ENCODE results near the gene CACNA2D3.

CACNA2D3 gene

DNA sequence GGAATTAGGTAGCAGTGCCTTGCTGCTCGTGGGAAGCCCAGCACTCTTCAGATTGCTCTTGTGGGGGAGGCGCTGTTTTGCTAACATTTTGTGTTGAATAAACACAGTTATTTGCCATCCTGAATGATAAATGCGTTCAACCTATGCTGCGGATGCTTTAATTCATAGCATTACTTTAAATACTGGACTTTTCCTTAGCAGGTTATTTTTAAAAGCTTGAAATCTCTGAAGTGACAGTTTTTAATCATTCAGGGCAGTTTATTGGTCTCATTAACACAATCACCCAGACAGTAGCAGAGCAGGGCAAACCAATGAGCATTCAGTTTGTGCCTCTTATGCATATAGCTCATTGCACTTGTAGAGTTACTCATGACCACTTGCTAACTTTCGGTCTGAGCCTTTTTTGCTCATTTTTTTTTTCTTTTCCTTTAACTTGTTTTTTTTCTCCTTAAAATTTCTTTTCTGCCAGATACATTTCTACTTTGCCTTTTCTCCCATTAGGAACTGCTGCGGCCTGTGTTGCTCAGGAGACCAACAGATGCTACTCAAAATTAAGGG is 5.2 kb downstream of the CACNA2D3 start:
- no peak for DNase-seq

GRCh38 chr3:54131026-54131605 is 8.8 kb downstream of the CACNA2D3 start:
- DNase-seq, result no peak

GRCh38 chr3:54131890-54132289 is 9.5 kb downstream of the CACNA2D3 start:
- no peak for DNase-seq

DNA sequence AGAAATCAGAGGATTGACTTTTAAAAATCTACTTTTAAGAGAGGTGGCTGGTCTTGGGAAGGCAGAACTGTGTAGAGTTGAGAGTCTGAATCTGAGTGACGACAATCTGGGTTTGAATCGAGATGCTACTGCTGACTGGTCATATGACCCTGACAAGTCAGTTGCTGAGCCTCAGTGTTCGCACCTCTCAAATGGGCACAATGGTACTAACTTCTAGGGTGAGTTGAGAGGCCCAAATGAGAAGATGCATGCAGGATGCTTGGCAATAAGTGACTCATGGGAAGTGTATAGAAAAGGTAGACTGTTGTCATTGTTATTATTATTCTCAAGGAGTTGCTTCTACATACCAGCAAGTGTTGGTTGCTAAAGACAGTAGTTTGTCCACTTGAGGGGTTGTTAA is 10.3 kb downstream of the CACNA2D3 start:
- DNase-seq, result no peak

- no peak for DNase-seq
These were observed 10.8 kb downstream of the CACNA2D3 start for GRCh38 chr3:54133196-54133595.

DNA sequence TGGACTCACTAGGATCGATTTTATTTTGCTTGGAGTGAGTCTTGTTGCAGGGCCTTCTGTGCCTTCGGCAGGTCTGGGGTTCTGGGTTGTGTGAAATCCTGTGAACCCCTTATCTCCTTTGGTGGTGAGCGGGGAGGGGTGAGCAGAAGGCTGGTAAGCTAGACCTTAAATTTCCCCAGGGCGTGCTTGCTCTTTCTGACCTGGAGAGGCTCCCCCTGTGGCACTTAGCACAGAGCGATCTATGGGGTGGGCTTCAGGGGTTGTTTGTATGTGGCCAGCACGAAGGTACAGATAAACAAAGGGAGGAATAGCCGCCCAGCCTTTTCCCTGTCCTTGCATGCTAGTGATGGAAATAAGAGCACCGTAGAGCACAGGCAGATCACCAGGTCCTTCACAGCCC is 11.8 kb downstream of the CACNA2D3 start:
- DNase-seq, result no peak

GRCh38 chr3:54134713-54135112 is 12.4 kb downstream of the CACNA2D3 start:
- DNase-seq, result no peak

DNA sequence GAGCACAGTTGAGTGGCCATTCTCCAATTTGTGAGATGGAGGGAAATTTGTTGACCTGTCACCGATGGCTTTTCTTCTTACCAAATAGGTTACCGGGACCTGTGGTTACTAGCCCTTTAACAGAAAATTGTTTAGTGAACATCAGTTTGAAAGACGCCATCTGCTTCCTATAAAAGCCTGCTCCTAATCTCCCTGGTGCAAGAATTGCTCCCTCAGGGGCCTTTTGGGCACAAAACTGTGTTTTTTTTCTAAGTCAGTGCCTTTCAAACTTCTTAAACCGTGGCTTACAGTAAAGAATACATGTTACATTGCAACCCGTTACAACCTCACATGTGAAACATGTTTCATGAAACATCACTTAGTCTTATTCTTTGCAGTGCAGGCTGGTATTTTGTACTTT is 15.0 kb downstream of the CACNA2D3 start:
- no peak for DNase-seq

DNA sequence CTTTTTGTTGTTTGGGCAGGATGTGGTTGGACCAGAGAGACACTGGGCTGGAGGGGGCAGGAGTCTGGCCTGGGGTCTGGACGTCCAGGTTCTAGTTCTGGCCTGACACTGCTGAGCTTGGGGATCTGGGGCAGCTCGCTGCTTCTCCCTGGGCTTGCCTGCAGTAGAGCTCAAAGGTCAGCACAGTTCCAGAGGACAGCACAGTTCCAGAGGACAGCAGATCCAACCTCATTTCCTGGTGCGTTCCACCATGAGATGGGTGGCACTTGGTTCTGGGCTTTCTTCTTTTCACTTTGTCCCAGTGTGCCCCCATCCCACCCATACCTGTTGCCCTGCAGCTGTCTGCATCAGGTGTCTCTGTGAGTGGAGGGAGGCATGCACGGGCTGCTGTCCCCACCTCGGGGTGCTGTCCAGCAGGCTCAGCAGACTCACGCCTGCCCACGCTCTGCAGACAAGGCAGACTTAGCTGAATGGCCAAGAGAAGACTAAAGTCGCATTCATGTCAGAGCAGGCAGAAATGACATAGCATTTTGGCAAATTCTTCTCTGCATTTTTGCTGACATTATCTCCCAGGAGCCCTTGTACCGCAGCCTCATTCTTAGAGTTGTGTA is 16.7 kb downstream of the CACNA2D3 start:
- DNase-seq, result no peak

- DNase-seq, result no peak
These were observed 17.3 kb downstream of the CACNA2D3 start for GRCh38 chr3:54139630-54140029.

DNA sequence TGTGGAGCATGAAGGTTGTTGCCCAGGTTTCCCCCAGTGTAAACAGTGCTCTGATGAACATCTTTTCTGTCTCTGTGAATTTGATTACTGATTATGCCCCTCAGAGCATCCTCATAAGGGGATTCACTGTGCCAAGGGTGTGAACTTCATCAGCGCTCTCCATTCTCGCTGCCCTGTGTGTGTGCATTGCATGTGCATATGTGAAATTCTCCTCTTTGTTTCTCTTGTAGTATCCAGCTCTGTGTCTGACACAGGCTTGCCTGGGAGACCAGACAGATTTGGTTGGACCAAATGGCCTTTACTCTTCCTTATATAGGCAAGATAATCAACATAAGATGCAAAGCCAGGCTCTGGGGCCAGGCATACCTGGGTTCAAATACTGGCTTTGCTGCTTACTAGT is 21.9 kb downstream of the CACNA2D3 start:
- no peak for DNase-seq

DNA sequence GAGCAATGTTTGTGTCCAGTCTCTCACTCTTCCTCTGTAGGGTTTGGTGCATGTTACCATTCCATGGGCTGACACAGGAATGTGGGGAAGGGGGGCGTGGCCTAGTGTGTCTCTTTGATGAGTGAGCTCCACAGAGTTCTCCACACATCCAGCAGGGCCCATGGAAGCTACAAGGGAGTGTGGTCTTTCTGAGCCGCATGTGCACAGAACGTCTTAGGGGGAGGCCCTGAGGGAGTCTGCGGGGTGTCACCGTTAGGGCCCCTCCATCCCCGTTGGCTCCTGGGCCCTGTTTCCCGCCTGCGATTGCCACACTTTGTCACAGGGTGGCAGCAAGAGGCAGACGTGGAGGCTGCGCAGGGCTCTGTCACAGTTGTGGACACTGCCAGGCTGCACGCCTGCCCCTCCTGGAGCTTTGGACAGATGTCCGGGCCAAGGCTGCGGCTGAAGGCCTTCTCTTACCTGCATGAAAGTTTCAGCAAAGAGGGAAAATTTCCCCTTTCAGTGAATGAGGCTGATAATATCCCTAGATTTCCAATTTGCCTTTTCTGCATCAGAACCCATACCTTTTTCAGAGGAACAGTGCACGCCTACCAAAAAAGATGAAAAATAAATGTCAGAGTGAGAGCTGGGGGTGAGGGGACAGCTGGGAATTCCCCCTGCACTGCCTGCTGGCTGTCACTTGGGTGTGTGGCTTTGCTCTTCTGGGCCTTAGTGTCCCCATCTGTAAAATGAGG is 24.3 kb downstream of the CACNA2D3 start:
- DNase-seq, result peak; percentile 23

DNA sequence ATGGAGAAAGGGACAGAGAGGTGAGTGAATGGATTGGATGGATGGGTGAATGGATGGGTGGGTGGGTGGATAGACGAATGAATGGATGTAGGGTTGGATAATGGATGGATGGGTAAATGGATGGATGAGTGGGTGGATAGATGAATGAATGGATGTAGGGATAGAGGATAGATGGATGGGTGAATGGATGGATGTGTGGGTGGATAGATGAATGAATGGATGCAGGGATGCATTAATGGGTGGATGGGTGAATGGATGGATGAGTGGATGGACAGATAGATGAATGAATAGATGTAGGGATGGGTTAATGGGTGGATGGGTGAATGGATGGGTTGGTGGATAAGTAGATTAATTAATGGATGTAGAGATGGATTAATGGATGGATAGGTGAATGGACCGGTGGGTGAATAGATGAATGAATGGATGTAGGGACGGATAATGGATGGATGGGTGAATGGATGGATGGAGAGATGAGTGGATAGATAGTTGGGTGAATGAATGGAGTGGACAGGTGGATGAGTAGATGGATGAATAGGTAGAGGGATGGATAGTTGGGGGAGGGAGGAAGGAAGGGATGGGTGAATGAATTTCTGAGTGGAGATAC is 28.6 kb downstream of the CACNA2D3 start:
- no peak for DNase-seq

GRCh38 chr3:54153477-54153876 is 31.1 kb downstream of the CACNA2D3 start:
- DNase-seq, result no peak

GRCh38 chr3:54157860-54158259 is 35.5 kb downstream of the CACNA2D3 start:
- DNase-seq, result no peak

- DNase-seq, result no peak
These were observed 37.6 kb downstream of the CACNA2D3 start for GRCh38 chr3:54159917-54160316.

GRCh38 chr3:54163441-54163840 is 41.1 kb downstream of the CACNA2D3 start:
- no peak for DNase-seq

- no peak for DNase-seq
These were observed 42.0 kb downstream of the CACNA2D3 start for GRCh38 chr3:54164192-54164975.

DNA sequence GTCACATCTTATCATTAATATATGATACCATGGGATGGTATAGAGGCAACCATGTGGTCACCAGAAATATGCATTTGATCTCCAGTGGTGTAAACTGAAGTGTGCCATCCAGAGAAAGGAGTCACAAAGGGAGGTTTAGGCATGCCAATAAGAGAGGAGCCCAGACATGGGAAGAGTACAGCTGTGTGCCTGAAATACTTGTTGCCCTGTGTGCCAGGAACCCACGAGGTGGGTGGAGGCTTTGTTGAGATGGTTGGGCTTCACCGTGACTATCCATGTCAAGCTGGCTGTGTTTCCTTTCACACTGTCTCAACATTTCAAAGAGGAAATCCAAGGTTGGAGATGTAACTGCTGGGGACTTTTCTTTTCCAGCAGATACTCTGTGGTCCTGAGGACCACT is 43.5 kb downstream of the CACNA2D3 start:
- DNase-seq, result no peak

DNA sequence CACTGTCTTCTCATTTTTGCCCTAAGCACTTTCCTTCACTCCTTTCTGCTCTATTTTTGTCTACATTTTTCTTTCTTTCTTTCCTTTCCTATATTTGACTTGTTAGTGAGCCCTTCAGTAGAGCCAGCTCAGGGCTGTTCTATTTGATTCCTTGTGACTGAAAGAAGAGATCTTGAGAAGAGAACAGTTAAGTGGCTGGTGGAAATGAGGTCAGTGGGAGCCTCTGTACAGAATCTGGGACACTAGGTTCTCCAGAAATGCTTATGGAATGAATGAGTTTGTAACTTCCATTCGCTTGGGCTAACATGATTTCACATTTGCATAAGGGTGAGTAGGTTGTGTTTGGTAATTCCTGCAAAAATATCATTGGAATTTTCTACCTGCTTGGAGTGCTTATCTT is 45.6 kb downstream of the CACNA2D3 start:
- DNase-seq, result no peak

- no peak for DNase-seq
These were observed 46.1 kb downstream of the CACNA2D3 start for GRCh38 chr3:54168451-54168850.

DNA sequence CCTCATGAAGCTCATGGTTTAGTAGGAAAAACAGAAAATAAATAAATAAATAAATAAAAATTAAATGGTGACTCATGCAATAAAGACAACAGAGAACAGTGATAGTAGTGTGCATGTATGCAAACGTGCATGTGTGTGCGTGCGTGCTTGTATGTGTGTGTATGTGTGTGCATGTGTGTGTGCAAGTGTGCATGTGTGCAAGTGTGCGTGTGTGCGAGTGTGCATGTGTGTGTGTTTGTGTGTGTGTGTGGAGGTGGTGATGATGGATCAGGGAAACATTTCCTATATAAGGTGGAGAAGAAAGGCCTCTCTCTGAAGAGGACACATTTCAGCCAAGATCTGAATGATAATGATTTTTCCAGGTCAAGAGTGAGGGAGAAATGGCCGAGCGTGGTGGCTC is 47.2 kb downstream of the CACNA2D3 start:
- DNase-seq, result no peak

DNA sequence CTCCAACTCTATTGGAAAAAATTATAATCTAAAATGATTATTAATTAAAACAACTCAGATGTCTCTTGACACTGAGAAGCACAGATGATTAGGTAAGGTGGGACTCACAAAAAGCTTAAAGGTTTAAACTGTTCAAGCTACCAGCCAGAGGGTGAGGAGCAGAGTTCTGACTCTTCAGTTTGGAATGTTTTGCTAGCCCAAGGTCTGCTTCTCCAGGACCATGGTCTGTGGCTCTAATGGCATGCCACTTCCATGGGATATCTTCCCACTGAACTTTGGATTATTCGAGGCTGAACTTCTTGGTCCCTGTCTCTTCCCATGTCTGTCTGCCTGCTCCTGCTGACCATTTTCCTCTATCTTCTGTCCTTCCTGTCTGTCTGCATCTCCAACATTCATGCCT is 49.2 kb downstream of the CACNA2D3 start:
- no peak for DNase-seq

All from activated CD4-positive, alpha-beta T cell treated with anti-CD3 and anti-CD28 coated beads, Interleukin-10, Interleukin-2, amounts not matched to agents 100 ng/mL and 50 ng/mL, durations not matched to agents 16 hours and 8 hours (primary cell).